T-cell (primary cell): ENCODE results near the gene SPATA13. TPM values are rescaled to one million over a fixed set of nuclear protein-coding genes. Genes with fewer than 3 reads are reported as not detected.
"Not testable (repeated sequence)": the region's sequence is repeated elsewhere in the genome, so short reads cannot be mapped to it uniquely, and the experiment has no call there.

Experiments used
- ATAC-seq, 4 experiments: fragments of 200-7000 bp in 3 of 4; fragments of 150-1000 bp in 1 of 4; cut with Tn5 transposase; replicated peaks in 1 of 4; 1 replicate in 3 of 4; 2 replicates in 1 of 4; pipeline ENCODE4 v1.10.0; 2021; ENCODE audit warnings: moderate library complexity in 3 of 4, mild to moderate bottlenecking in 2 of 4, moderate number of reproducible peaks in 1 of 4
- CTCF ChIA-PET, 2 donors: fragments of 300-600 bp; sonication (Branson Sonifier 250); formaldehyde crosslinking; loops; one replicate each; lab custom pipeline; 2022; ENCODE audit warnings: antibody characterized with exemption in 2 of 2; lab: Charles Lee
- POLR2A ChIA-PET, 2 donors: fragments of 300-600 bp; sonication (Branson Sonifier 250); formaldehyde crosslinking; loops; one replicate each; lab custom pipeline; 2022; ENCODE audit warnings: antibody characterized with exemption in 2 of 2; lab: Charles Lee
- DNase-seq, 35 experiments: peaks; one replicate each; pipeline versions ENCODE4 v3.0.0 to v3.0.0-alpha.2; 2013 to 2023
- H3K27ac ChIP-seq: one replicate; pipeline ENCODE4 v1.5.1; 2013; ENCODE audit warnings: low read length
- H3K27me3 ChIP-seq, 2 experiments: replicated peaks in 1 of 2; 1 replicate in 1 of 2; 2 replicates in 1 of 2; pipeline versions ENCODE4 v1.6.1 to v1.7.0; 2013; ENCODE audit warnings: low read length in 1 of 2, mixed read lengths in 1 of 2; ENCODE audit not compliant: control insufficient read depth in 2 of 2, insufficient read depth in 2 of 2; ENCODE audit errors: extremely low read depth in 1 of 2
- H3K36me3 ChIP-seq, 2 donors: 1 replicate in 1 of 2; 2 replicates in 1 of 2; pipeline versions ENCODE4 v1.6.1 to v1.7.0; 2013; ENCODE audit warnings: low read length in 1 of 2; ENCODE audit not compliant: control insufficient read depth in 2 of 2, insufficient read depth in 1 of 2; ENCODE audit errors: extremely low read depth in 1 of 2
- H3K4me1 ChIP-seq, 2 experiments: 1 replicate in 1 of 2; 2 replicates in 1 of 2; pipeline versions ENCODE4 v1.6.1 to v1.7.0; 2013; ENCODE audit warnings: low read length in 2 of 2, mixed read lengths in 1 of 2; ENCODE audit not compliant: insufficient read depth in 2 of 2, control insufficient read depth in 1 of 2; ENCODE audit errors: extremely low read depth in 1 of 2
- H3K4me3 ChIP-seq, 2 donors: 1 replicate in 1 of 2; 2 replicates in 1 of 2; pipeline versions ENCODE4 v1.5.1 to v1.7.0; 2013; ENCODE audit warnings: mild to moderate bottlenecking in 2 of 2, low read length in 1 of 2, moderate library complexity in 1 of 2; ENCODE audit not compliant: control insufficient read depth in 1 of 2; ENCODE audit errors: extremely low read depth in 1 of 2
- H3K9me3 ChIP-seq: 2 replicates; pipeline ENCODE4 v1.7.0; 2013
- H3K27ac Mint-ChIP-seq, 2 donors: one replicate each; pipeline ENCODE4 v1.8.0; 2020 to 2021; ENCODE audit warnings: mild to moderate bottlenecking in 2 of 2, mixed read lengths in 2 of 2
- H3K27me3 Mint-ChIP-seq, 2 donors: one replicate each; pipeline ENCODE4 v1.8.0; 2021 to 2022; ENCODE audit warnings: mixed read lengths in 2 of 2
- H3K36me3 Mint-ChIP-seq: one replicate; pipeline ENCODE4 v1.8.0; 2021; ENCODE audit warnings: mixed read lengths
- H3K4me1 Mint-ChIP-seq, 3 donors: one replicate each; pipeline ENCODE4 v1.8.0; 2020 to 2022; ENCODE audit warnings: mixed read lengths in 3 of 3, mild to moderate bottlenecking in 1 of 3
- H3K4me3 Mint-ChIP-seq, 3 donors: one replicate each; pipeline ENCODE4 v1.8.0; 2020 to 2022; ENCODE audit warnings: mild to moderate bottlenecking in 3 of 3, mixed read lengths in 3 of 3, moderate library complexity in 3 of 3
- H3K9me3 Mint-ChIP-seq, 3 donors: one replicate each; pipeline ENCODE4 v1.8.0; 2020 to 2022; ENCODE audit warnings: mixed read lengths in 3 of 3
- WGBS: methylation state at CpG from one replicate; pipeline ENCODE4 v1.1.5; 2013; ENCODE audit warnings: missing lambda C conversion rate; ENCODE audit not compliant: insufficient coverage; 5-methylcytosine and 5-hydroxymethylcytosine counted together
- total RNA-seq, 35 experiments: library from RNA in 6 of 35; stranded (reverse) in 6 of 35; fragments of 120-200 nt in 1 of 35; gene quantifications; one replicate each; pipeline versions ENCODE4 v1.2.1 to v1.2.4 and lab custom pipeline; 2013 to 2026

SPATA13 gene
- total RNA-seq, 5 donors from 2014 or later (not counting 1 experiment from before 2014, with no cell fraction given) = 90.3 to 109 (median 104) TPM

- peaks cover 12 to 19% of the 10 kb centered on the region in 2 donors for H3K27me3 Mint-ChIP-seq
Measured at GRCh38 chr13:24122045-24122444, 38.5 kb upstream of the SPATA13 start.

GRCh38 chr13:24122569-24122968, 38.0 kb upstream of the SPATA13 start:
- Histone ChIP-seq H3K36me3 (no peaks in the 10 kb centered on the region), H3K4me3 (no peak overlapping the region), H3K27me3 (peaks cover 0 to 3% of the 10 kb centered on the region in 2 experiments), H3K9me3 (no peaks in the 10 kb centered on the region), H3K4me1 (peaks cover 3% of the 10 kb centered on the region in 2 experiments), H3K27ac (no peak overlapping the region)
- POLR2A ChIA-PET = no interaction called here
- H3K9me3 Mint-ChIP-seq = no peaks in the 10 kb centered on the region
- peaks cover 8 to 19% (median 18%) of the 10 kb centered on the region in 3 donors for H3K4me1 Mint-ChIP-seq
- ATAC-seq = peak in 1 of 4 experiments; percentile 38
- H3K36me3 Mint-ChIP-seq = no peaks in the 10 kb centered on the region
- H3K27ac Mint-ChIP-seq = no peak overlapping the region
- WGBS = 10% methylated on average over 2 of the region's 5 CpGs
- no peak overlapping the region for H3K4me3 Mint-ChIP-seq
- CTCF ChIA-PET = no interaction called here
- H3K27me3 Mint-ChIP-seq = peaks cover 12 to 19% of the 10 kb centered on the region in 2 donors
- DNase-seq = peak in 1 of 35 experiments; percentile 6

More at GRCh38 chr13:24122045-24122444, 38.5 kb upstream of the SPATA13 start:
- H3K4me3 Mint-ChIP-seq, DNase-seq, CTCF ChIA-PET, H3K9me3 ChIP-seq, H3K9me3 Mint-ChIP-seq, H3K27me3 ChIP-seq, H3K36me3 Mint-ChIP-seq, H3K27ac ChIP-seq, H3K27ac Mint-ChIP-seq, H3K4me3 ChIP-seq, H3K36me3 ChIP-seq, H3K4me1 ChIP-seq, POLR2A ChIA-PET: not testable (repeated sequence)
- 41% methylated on average over 2 of the region's 4 CpGs for WGBS
- peaks cover 8 to 19% (median 18%) of the 10 kb centered on the region in 3 donors for H3K4me1 Mint-ChIP-seq
- ATAC-seq = peak in 1 of 4 experiments; percentile 35

DNA sequence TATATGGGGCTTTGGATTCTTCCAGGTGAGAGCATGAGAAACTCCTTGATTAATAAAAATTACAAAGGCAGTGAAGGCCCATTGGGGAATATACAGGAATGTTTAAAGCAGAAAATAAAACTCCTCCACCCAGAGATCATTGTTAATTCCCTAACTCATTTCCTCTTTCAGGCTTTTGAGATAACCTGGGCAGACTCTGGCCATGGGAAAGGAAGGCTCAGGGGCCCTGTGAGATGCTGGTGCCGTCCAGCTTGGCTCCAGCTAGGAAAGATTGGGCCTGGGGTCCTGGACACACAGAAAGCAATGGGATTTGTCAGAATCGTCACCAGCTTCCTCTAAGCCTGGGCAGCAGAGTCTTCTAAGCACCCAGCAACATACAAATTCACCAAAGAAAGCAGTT, 36.8 kb upstream of the SPATA13 start:
- Histone ChIP-seq H3K27ac (no peak overlapping the region), H3K27me3 (peaks cover 0 to 3% of the 10 kb centered on the region in 2 experiments), H3K36me3 (no peaks in the 10 kb centered on the region), H3K9me3 (no peaks in the 10 kb centered on the region), H3K4me1 (peaks cover 0 to 3% of the 10 kb centered on the region in 2 experiments), H3K4me3 (no peak overlapping the region)
- no peak for DNase-seq
- Mint-ChIP-seq H3K9me3 (no peaks in the 10 kb centered on the region), H3K4me3 (no peak overlapping the region), H3K27me3 (peaks cover 12 to 19% of the 10 kb centered on the region in 2 donors), H3K36me3 (no peaks in the 10 kb centered on the region), H3K27ac (no peak overlapping the region), H3K4me1 (peaks cover 8 to 19% (median 18%) of the 10 kb centered on the region in 3 donors)
- ChIA-PET CTCF (no interaction called here), POLR2A (no interaction called here)
- no peak for ATAC-seq
- no CpG with 5 or more reads among the region's 2 CpGs for WGBS

- H3K4me1 Mint-ChIP-seq = peaks cover 8 to 19% (median 18%) of the 10 kb centered on the region in 3 donors
- H3K4me1 ChIP-seq = peaks cover 3% of the 10 kb centered on the region in 2 experiments
- POLR2A ChIA-PET = no interaction called here
- H3K9me3 ChIP-seq = no peaks in the 10 kb centered on the region
- no peak overlapping the region for H3K4me3 ChIP-seq
- H3K27me3 Mint-ChIP-seq = peaks cover 12 to 19% of the 10 kb centered on the region in 2 donors
- H3K36me3 Mint-ChIP-seq = no peaks in the 10 kb centered on the region
- H3K27me3 ChIP-seq = peaks cover 0 to 10% of the 10 kb centered on the region in 2 experiments
- WGBS = 71% methylated on average over 4 of the region's 9 CpGs
- no peak overlapping the region for H3K4me3 Mint-ChIP-seq
- H3K36me3 ChIP-seq = no peaks in the 10 kb centered on the region
- no peak overlapping the region for H3K27ac Mint-ChIP-seq
- no peak for DNase-seq
- CTCF ChIA-PET = no interaction called here
- no peak overlapping the region for H3K27ac ChIP-seq
- H3K9me3 Mint-ChIP-seq = no peaks in the 10 kb centered on the region
- no peak for ATAC-seq
Measured at GRCh38 chr13:24124789-24125476, 35.6 kb upstream of the SPATA13 start.

GRCh38 chr13:24127116-24127631, 33.3 kb upstream of the SPATA13 start:
- Histone ChIP-seq H3K36me3 (no peaks in the 10 kb centered on the region), H3K4me1 (peaks cover 3 to 6% of the 10 kb centered on the region in 2 experiments), H3K4me3 (no peak overlapping the region), H3K27ac (no peak overlapping the region), H3K9me3 (no peaks in the 10 kb centered on the region), H3K27me3 (peaks cover 0 to 12% of the 10 kb centered on the region in 2 experiments)
- Mint-ChIP-seq H3K9me3 (peaks cover 6 to 12% (median 8%) of the 10 kb centered on the region in 3 donors), H3K4me1 (peaks cover 4 to 15% (median 8%) of the 10 kb centered on the region in 3 donors), H3K36me3 (peaks cover 3% of the 10 kb centered on the region), H3K27ac (no peak overlapping the region), H3K4me3 (no peak overlapping the region), H3K27me3 (peaks cover 8 to 18% of the 10 kb centered on the region in 2 donors)
- POLR2A ChIA-PET = no interaction called here
- CTCF ChIA-PET = no interaction called here
- ATAC-seq (no peak), DNase-seq (no peak)
- WGBS = 67% methylated on average over 1 of the region's 2 CpGs

DNA sequence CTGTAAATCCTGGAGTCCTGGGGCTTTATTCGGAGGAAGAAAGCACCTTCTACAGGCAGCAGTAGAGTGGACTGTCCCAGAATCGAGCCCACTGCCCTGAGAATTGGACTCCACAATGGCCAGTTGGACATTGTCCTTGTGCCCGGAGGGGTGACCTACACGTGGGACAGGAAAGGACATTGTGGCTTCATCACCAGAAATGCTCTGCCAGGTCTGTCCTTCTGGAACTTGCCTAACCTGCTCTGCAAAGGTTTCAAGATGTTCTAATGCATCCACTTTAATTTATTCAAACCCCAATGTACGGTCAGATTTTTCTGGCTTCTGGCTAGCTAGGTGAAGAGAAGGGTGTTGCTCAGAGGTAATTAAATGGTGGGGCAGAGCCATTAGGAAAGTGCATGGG, 32.4 kb upstream of the SPATA13 start:
- H3K4me1 ChIP-seq = peaks cover 0 to 6% of the 10 kb centered on the region in 2 experiments
- no peaks in the 10 kb centered on the region for H3K9me3 ChIP-seq
- ChIA-PET POLR2A (no interaction called here), CTCF (no interaction called here)
- H3K27ac ChIP-seq = no peak overlapping the region
- Mint-ChIP-seq H3K4me1 (peaks cover 0 to 6% (median 0%) of the 10 kb centered on the region in 3 donors), H3K4me3 (no peak overlapping the region), H3K27me3 (peaks cover 4 to 14% of the 10 kb centered on the region in 2 donors), H3K9me3 (peaks cover 6 to 12% (median 8%) of the 10 kb centered on the region in 3 donors), H3K36me3 (peaks cover 3% of the 10 kb centered on the region), H3K27ac (no peak overlapping the region)
- DNase-seq = no peak
- no peaks in the 10 kb centered on the region for H3K36me3 ChIP-seq
- no peak overlapping the region for H3K4me3 ChIP-seq
- peaks cover 0 to 12% of the 10 kb centered on the region in 2 experiments for H3K27me3 ChIP-seq
- no peak for ATAC-seq
- 84% methylated on average over 4 of the region's 5 CpGs for WGBS
